HG03039 (cell line): ENCODE data around the gene CBFA2T3.

ENCODE experiments used
- ATAC-seq: cut with Tn5 transposase; IDR thresholded peaks from one replicate; pipeline ENCODE4 v1.9.1; 2021; ENCODE audit warnings: mild to moderate bottlenecking, moderate library complexity; ENCODE audit not compliant: unreplicated experiment

Gene CBFA2T3

DNA sequence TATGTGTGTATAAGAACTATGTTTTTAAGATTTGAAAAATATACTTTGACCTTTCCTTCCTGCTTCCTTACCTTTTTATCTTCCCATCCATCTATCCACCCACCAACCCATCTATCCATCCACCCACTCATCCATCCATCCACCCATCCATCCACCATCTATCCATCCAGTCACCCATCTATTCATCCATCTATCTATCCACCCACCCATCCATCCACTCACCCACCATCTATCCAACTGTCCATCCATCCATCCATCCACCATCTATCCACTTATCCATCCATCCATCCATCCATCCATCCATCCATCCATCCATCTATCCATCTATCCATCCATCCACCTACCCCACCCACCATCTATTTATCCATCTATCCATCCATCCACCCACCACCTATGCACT is 12.4 kb downstream of the CBFA2T3 start:
- ATAC-seq = no peak

GRCh38 chr16:88963583-88963982 is 13.4 kb downstream of the CBFA2T3 start:
- no peak for ATAC-seq

GRCh38 chr16:88962478-88963152 is 14.4 kb downstream of the CBFA2T3 start:
- no peak for ATAC-seq

GRCh38 chr16:88961011-88961410 is 16.0 kb downstream of the CBFA2T3 start:
- no peak for ATAC-seq

DNA sequence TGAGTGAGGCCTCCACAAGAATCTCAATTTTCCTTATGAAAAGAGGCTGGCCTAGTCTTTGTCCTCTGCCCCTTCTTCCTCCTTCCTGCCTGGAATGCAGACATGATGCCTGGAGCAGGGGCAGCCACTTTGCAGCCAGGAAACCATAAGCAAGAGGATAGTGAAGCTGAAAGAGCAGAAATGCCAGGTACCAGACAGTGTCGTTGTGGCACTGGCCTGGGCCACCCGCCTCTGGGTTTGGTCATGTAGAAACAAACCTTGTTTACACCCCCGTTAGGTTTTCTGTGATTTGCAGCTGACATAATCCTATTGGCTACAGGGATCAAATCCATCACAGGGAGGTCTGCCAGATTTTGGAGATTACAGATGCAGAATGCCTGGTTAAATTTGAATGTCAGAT is 16.5 kb downstream of the CBFA2T3 start:
- ATAC-seq = no peak

GRCh38 chr16:88959022-88959421 is 18.0 kb downstream of the CBFA2T3 start:
- ATAC-seq = no peak

- no peak for ATAC-seq
Observed at GRCh38 chr16:88957887-88958577, 19.0 kb downstream of the CBFA2T3 start.

GRCh38 chr16:88957433-88957767 is 19.6 kb downstream of the CBFA2T3 start:
- no peak for ATAC-seq

- ATAC-seq = no peak
Observed at GRCh38 chr16:88956546-88957432, 20.2 kb downstream of the CBFA2T3 start.

DNA sequence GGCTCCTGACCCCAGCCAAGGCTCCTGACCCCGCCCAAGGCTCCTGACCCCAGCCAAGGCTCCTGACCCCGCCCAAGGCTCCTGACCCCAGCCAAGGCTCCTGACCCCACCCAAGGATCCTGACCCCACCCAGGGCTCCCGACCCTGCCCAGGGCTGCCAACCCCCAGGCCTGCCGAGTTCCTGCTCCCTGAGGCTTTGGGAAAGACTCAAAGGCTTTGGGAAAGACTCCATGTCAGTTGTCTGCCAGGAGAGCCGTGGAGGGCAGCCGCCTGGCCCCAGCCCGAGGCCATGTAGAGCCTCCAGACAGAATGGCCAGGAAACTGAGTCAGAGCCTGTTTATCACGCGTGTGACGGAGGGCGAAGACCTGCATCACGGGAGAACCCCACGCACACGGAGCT is 21.1 kb downstream of the CBFA2T3 start:
- ATAC-seq = no peak

DNA sequence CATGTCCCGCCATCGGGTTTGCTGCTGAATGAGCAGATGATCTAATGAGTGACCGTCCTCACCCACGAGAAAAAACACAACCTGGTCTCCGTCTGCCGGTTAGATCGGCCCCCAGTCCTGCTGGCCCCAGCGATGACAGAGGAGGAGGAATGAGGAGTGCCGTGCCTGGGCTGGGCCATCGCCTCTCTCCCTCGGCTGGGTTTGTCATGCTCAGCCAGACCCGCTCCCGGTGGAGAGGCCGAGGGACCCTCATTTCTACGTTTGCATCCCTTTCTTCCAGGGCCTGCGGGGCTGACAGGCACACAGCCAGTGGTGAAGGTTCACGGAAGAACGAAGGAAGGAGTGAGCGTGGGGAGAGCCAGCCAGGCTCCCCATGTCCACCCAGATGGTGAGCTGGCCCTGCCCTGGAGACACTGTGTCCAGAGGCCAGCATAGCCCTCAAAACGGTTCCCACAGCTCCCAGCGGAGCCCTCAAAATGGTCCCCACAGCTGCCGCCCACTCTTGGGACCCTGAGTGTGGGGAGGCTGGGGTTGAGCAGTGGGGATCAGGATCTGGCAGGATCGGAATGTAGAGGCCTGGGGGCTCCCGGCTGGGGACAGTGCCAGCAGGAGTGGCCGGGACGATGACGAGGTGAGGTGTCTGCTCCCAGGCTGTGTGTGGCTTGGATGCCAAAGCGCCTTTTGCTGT is 23.9 kb downstream of the CBFA2T3 start:
- no peak for ATAC-seq

DNA sequence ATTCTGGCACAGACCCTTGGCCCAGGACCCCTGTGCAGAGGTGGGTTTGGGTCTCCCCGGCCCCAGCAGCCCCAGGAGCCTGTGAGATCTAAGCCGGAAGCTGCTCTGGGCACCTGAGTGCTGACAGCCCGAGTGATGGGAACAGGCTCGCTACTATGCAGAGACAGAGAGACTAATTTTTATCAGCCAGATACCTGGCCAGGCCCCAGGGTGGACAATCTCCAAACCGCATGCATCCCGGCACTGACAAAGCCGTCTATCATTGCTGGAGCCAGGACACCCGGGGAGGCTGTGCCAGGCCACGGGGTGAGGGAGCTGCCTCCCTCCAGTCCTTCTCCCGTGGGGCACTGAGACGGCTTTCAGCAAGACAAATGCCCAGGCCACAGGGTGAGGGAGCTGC is 25.0 kb downstream of the CBFA2T3 start:
- ATAC-seq = no peak

- no peak for ATAC-seq
Observed at GRCh38 chr16:88951501-88951900, 25.5 kb downstream of the CBFA2T3 start.

DNA sequence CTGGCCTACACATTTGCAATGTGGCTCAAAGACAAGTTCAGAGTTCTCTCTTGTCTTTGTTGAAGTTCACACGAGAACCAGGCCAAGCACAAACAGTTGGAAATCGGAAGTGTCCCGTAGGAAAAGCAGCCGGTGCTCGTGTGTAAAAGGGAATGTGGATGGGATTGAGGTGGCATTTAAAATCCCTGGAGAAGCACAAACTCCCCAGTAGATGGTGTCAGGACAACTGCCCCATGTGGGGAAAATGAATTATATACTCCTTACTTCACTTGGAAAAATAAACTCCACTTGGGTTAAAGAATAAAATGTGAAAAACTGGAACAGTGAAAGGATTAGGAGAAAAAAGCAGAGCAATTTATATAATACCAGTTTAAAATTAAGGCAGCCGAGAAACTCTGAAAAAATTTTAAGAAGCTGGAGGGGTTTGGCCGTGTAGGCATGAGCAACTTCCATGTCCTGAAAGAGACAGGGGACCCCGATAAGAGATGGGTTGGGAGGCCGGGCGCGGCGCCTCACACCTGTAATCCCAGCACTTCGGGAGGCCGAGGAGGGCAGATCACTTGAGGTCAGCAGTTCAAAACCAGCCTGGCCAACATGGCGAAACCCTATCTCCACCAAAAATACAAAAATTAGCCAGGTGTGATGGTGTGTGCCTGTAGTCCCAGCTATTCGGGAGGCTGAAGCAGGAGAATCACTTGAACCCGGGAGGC is 28.1 kb downstream of the CBFA2T3 start:
- no peak for ATAC-seq

- ATAC-seq = no peak
Observed at GRCh38 chr16:88945473-88945872, 31.5 kb downstream of the CBFA2T3 start.

DNA sequence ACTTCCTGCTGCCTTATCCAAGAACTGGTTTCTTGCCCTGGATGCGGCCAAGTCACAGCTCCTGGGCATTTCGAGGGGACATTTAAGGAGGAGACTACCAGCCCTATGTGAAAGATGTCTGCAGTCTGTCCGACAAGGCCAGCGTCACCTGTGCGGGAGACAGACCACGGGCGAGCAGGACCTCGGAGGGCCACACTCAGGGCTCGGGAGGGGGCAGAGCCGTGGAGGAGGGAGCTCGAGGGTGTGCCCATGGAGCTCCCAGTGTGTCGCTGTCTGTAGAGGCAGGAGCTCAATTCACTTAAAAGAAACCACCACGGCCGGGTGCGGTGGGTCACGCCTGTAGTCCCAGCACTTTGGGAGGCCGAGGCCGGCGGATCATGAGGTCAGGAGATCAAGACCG is 33.3 kb downstream of the CBFA2T3 start:
- ATAC-seq = no peak

- no peak for ATAC-seq
Observed at GRCh38 chr16:88943131-88943664, 33.8 kb downstream of the CBFA2T3 start.

GRCh38 chr16:88941913-88942909 is 34.8 kb downstream of the CBFA2T3 start:
- ATAC-seq = no peak
